ENCODE measurements around the gene MED13L.

Gene MED13L

DNA sequence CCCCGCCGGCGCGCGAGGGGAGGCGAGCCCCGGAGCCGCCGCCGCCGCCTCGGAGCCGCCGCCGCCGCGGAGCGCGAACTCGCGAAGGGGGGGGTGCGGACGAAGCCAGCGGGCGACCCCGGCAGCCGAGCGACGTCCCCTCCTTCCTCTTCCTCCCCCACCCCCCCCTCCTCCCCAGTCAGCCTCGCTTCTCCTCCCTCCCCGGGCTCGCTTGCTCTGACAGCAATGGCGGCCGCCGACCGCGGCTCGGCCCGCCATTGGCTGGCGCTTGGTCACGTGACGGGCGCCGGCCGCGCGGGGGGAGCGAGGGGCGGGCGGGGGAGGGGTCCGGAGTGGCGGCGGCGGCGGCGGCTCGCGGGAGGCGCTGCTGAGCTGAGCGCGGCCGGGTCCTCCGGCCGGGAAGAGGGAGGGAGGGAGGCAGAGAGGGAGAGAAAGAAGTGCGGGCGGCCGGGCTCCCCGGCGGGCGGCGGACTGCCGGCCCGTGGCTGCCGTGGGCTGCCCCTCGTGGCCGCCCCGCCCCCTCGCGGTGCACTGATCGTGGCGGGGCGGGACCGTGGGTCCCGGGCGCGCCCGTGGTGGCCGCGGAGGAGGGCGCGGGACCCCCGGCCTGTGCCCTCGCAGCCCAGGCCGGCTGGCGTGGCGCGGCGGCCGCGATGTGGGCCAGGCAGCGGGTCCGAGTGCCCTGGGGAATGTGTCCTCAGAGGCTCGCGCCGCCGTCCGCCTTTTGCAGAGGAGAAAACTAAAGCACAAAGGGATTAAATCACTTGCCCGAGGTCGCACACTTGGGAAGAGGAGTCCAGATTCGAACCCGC lies at the start of gene MED13L:
Gene MED13L, minus strand, starts transcription at position 227 of the 812 bp plus-strand sequence. CDS start 562 bp downstream, outside the sequence.
- peak; percentile 78 to 86 (median 81) for DNase-seq (ENCODE audit: low read depth in 3 of 3)

GRCh38 chr12:116325336-116325664 lies 47.8 kb upstream of the MED13L start:
- no peak for DNase-seq (ENCODE audit: low read depth in 3 of 3)

DNA sequence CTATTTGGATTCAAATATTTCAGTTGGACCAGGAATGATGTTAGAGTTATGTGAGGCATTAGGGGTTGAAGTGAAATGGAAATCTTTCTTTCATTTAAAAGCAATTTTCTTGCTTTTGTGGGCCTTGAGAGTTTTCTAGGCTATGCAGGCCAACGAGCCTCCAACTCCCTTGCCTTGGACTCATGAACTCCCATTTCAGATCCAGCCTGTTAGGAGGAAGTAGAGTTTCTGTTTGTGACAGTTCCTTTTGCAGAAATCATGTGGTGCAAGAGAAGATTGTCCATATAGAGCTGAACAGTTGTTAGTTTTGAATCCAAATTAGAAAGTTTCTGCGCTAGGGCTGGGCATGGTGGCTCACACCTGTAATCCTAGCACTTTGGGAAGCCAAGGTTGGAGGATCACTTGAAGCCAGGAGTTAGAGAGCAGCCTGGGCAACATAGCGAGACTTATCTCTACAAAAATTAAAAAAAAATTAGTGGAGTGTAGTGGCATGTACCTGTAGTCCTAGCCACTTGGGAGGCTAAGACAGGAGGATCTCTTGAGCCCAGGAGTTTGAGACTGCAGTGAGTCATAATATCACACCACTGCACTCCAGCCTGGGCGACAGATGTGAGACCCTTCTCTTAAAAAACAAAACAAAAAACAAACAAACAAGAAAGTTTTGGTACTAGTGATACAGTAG lies 47.3 kb upstream of the MED13L start:
- no peak for DNase-seq (ENCODE audit: low read depth in 3 of 3)

DNA sequence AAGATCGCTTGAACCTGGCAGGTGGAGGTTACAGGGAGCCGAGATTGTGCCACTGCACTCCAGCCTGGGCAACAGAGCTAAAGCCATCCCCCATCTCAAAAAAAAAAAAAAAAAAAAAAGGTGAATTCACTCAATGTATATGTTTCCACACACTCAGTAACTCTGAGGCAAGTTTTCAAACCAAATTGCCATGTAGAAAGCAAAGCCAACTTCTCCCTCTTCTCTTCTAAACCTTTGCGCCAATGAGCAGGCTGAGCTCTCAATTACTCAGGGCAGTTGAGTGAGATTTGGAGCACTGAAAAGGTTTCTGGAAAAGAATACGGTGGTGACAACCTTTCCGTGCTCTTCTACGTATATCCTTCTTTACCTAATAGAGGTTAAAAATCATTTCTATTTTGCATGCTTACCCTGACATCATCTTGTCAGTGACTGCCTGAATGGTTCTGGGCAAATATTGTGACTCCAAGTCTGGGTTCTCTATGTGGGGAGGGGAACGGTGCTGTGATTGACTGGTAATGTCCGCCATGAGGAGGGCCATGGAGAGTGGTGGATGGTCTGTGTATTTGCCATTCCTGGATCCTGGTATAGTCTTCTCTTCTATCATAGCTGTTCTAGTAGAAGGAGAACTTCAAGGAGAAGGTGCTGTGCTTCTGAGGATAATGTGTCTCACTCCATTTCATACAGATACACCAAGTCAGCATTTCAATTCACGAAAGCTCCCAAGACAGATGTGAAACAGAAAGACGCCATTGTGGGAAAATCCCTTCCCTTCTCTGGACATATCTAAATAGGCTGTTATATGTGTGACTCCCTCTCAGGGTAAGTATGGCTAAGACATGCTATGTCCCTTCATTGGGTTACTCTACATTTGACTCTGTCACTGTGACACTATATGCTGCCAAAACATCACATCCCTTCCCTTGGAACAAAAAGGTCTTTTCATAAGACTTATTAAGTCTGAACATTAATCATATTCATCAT lies 46.2 kb upstream of the MED13L start:
- no peak for DNase-seq (ENCODE audit: low read depth in 3 of 3)

DNA sequence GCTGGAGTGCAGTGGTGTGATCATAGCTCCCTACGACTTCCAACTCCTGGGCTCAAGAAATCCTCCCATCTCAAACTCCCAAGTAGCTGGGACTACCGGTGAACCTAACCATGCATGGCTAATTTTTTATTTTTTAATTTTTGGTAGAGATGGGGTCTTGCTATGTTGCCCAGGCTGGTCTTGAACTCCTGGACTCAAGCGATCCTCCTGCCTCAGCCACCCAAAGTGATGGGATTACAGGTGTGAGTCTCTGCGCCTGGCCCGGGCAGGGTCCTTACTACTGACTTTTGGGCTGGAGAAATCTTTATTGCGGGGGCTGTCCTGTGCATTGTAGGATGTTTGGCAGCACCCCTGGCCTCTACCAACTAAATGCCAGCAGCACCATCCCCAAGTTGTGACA lies 44.4 kb upstream of the MED13L start:
- DNase-seq (ENCODE audit: low read depth in 3 of 3), result no peak

DNA sequence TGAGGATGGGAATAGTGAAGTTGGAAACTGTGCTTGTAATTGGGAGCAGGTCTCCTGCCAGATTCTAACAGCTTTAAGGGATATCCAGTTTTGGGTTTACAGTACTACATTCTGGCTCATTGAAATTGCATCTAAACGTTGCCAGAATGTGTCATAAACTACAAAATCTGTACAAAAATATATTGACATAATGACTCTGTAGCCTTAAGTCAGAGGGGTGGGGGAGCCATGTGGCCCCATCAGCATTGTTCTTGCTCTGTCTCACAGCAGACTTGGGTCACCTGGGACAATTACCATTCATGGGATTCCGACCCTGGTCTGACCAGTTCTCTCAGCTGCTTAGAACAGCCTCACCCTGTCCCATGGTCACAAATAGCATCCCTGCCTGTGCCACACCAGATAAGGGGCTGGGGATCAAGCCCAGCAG lies 43.3 kb upstream of the MED13L start:
- DNase-seq (ENCODE audit: low read depth in 3 of 3), result no peak

DNA sequence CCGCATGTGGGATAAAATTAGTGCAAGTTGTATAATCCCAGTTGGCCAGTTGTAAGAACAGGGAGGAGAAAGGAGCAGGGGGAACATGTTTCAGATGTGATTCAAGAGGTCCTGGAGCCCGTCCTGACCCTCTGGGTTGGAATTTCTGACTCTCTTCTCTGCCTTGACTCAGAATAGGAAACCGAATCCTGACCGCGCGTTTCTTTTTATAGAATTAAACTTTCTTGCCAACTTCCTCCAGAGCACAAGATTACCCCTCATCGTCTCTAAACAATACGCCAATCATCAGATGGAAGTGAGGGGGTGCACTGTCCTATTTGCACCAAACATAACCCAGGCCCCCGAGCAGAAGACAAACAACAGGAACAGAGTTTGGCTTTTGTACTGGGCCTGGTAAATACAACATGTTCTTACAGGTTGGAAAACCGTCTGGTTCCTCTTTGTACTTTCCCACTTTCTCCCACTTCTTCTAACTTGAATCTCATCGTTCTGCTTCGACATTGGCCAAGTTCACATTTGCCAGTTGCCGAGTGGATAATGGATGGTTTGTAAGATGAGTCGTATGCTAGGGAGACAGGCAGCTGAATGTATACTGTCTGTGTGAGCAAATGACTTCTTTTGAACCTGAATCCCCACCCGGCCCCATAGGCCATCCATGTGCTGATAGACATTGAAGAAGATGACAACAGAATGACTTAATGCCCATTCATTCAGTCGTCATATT lies 42.6 kb upstream of the MED13L start:
- no peak for DNase-seq (ENCODE audit: low read depth in 3 of 3)

GRCh38 chr12:116319233-116319897 lies 41.9 kb upstream of the MED13L start:
- no peak for DNase-seq (ENCODE audit: low read depth in 3 of 3)

GRCh38 chr12:116318576-116319232 lies 41.2 kb upstream of the MED13L start:
- no peak for DNase-seq (ENCODE audit: low read depth in 3 of 3)

GRCh38 chr12:116317986-116318575 lies 40.6 kb upstream of the MED13L start:
- no peak for DNase-seq (ENCODE audit: low read depth in 3 of 3)

GRCh38 chr12:116317139-116317538 lies 39.6 kb upstream of the MED13L start:
- DNase-seq (ENCODE audit: low read depth in 3 of 3), result no peak

- DNase-seq (ENCODE audit: low read depth in 3 of 3), result no peak
These were observed 37.0 kb upstream of the MED13L start for GRCh38 chr12:116314477-116314876.

GRCh38 chr12:116313194-116313927 lies 35.9 kb upstream of the MED13L start:
- DNase-seq (ENCODE audit: low read depth in 3 of 3), result no peak

GRCh38 chr12:116310082-116310481 lies 32.6 kb upstream of the MED13L start:
- no peak for DNase-seq (ENCODE audit: low read depth in 3 of 3)

DNA sequence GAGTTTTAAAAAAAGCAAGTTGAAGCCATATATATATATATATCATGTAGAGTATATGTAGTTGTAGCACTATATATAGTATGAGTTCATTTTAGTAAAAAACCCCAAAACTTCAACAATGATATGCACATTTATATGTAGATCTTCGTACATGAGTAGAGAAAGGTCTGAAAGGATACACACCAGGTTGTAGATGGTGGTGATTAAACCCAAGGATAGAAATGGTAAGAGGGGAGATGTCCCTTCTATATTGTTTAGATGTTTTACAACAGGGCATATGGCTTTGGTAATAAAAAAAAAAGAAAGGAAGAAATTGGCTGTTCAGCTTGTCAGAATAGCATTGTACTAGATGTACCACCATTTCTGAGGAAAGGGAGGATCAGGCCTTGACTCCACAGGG lies 31.9 kb upstream of the MED13L start:
- DNase-seq (ENCODE audit: low read depth in 3 of 3), result no peak

GRCh38 chr12:116308647-116309046 lies 31.2 kb upstream of the MED13L start:
- DNase-seq (ENCODE audit: low read depth in 3 of 3), result no peak

DNA sequence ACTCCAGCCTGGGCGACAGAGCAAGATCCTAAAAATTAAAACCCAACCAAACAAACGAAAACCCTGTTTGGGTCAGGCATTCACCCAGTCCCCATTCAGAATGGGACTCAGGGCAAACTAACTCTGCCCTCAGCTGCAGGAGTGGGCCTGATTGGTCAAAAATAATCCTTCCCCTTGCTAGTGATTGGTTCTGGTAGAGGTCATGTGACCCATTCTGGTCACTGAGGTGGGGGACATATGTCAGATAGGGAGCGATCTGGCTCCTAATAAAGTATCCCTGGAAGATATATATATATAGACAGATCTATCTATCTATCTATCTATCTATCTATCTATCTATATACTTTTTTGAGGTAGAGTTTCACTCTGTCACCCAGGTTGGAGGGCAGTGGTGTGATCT lies 29.5 kb upstream of the MED13L start:
- no peak for DNase-seq (ENCODE audit: low read depth in 3 of 3)

GRCh38 chr12:116306506-116306905 lies 29.0 kb upstream of the MED13L start:
- DNase-seq (ENCODE audit: low read depth in 3 of 3), result no peak

DNA sequence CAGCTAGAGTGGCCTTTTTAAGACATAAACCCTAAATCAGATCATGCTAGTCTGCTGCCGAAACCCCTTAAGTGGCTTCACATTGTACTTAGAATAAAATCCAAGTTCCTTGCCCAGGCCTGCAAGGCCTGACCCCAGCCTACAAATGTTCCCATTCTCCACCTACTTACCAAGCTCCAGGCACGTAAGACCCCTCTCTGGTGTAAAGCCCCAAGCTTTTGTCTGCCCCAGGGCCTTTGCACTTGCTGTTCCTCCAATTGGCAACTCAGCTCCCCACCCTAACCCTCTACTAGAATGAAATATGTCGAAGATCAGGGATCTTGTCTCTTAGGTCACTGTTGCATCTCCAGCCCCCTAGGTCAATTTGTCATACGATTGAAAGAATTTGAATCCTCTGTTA lies 27.1 kb upstream of the MED13L start:
- no peak for DNase-seq (ENCODE audit: low read depth in 3 of 3)

All from stimulated activated CD4-positive, alpha-beta T cell treated with anti-CD3 and anti-CD28 coated beads, TNF-alpha, amount 100 ng/mL, for 4 hours (primary cell).